ENCODE measurements around the gene SEMA6B. TPM values are rescaled to one million over a fixed set of nuclear protein-coding genes. Genes with fewer than 3 reads are reported as not detected.

SEMA6B gene
- total RNA-seq, 2 donors from 2014 or later, result 3.9 to 10.8 TPM

GRCh38 chr19:4499855-4500254 is 59.6 kb downstream of the SEMA6B start:
- peaks cover 89% of the 10 kb centered on the region for H3K36me3 ChIP-seq
- no peak for TF ChIP-seq CTCF (IDR thresholded peaks at IDR 0.05)
- no peak for DNase-seq (ENCODE audit: low spot score)

DNA sequence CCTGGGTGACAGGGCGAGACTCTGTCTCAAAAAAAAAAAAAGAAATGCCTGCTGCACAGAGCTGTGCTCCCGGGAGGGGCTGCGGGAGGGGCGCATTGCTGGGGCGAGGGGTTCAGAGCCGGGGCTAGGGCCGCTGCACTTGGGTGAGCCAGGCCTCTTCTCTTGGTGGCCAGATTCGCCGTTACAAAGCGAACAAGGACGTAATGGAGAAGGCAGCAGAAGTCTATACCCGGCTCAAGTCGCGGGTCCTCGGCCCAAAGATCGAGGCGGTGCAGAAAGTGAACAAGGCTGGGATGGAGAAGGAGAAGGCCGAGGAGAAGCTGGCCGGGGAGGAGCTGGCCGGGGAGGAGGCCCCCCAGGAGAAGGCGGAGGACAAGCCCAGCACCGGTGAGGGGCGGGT is 60.2 kb downstream of the SEMA6B start:
- no peaks in the 10 kb centered on the region for H3K9me3 ChIP-seq
- H3K4me1 ChIP-seq, result no peaks in the 10 kb centered on the region
- no peak for DNase-seq (ENCODE audit: low spot score)
- no peak overlapping the region for H3K27ac ChIP-seq
- no peak overlapping the region for H3K4me3 ChIP-seq
- no peak for TF ChIP-seq CTCF (IDR thresholded peaks at IDR 0.05)
- no peaks in the 10 kb centered on the region for H3K27me3 ChIP-seq
- H3K36me3 ChIP-seq, result peaks cover 89% of the 10 kb centered on the region

More at GRCh38 chr19:4499855-4500254, 59.6 kb downstream of the SEMA6B start:
- Histone ChIP-seq H3K4me1 (no peaks in the 10 kb centered on the region), H3K27me3 (no peaks in the 10 kb centered on the region), H3K27ac (no peak overlapping the region), H3K4me3 (no peak overlapping the region), H3K9me3 (no peaks in the 10 kb centered on the region)

DNA sequence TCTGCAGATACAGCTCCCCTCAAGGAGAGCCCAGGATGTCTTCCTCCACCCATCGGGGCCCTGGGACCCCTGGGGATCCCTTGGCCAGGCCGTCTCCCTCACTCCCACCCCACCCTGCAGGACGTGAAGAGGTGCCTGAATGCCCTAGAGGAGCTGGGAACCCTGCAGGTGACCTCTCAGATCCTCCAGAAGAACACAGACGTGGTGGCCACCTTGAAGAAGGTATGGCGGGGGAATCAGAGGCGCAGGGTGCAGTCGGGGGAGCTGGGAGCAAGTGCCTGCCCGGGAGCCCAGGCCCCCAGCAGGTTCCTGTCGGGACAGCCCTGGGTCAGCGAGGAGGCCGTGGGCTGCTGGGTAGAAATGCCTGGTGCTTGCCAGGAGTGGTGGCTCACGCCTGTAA is 60.8 kb downstream of the SEMA6B start:
- no peak overlapping the region for H3K4me3 ChIP-seq
- no peaks in the 10 kb centered on the region for H3K9me3 ChIP-seq
- peaks cover 89% of the 10 kb centered on the region for H3K36me3 ChIP-seq
- H3K27ac ChIP-seq, result no peak overlapping the region
- H3K27me3 ChIP-seq, result no peaks in the 10 kb centered on the region
- no peak for TF ChIP-seq CTCF (IDR thresholded peaks at IDR 0.05)
- no peaks in the 10 kb centered on the region for H3K4me1 ChIP-seq
- no peak for DNase-seq (ENCODE audit: low spot score)

DNA sequence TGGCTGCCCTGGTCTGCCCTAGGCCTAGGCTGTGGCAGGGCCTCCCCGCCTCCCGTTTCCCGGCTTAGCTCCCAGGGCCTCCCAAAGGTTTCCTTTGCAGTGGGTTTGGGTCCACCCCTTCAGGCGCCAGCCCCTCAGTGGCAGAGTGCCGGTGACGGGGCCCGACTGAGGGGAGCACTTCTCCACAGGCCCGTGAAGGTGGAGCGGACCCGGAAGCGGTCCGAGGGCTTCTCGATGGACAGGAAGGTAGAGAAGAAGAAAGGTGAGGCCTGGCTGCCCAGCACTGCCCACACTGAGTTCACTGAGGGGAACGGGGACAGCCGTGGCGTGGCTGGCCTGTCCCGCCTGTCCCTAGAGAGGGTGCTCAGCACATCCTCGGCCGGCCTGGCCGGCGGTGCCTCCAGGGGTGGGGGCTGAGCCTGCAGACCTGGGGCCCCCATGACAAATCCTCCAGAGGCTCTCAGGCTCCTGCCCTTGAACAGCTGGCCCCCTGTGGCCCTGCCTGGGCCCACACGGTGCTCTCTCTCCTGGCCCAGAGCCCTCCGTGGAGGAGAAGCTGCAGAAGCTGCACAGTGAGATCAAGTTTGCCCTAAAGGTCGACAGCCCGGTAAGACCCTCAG is 61.6 kb downstream of the SEMA6B start:
- no peak for TF ChIP-seq CTCF (IDR thresholded peaks at IDR 0.05)
- DNase-seq (ENCODE audit: low spot score), result no peak
- Histone ChIP-seq H3K9me3 (no peaks in the 10 kb centered on the region), H3K27ac (no peak overlapping the region), H3K4me3 (no peak overlapping the region), H3K4me1 (no peaks in the 10 kb centered on the region), H3K27me3 (no peaks in the 10 kb centered on the region), H3K36me3 (peaks cover 88% of the 10 kb centered on the region)

DNA sequence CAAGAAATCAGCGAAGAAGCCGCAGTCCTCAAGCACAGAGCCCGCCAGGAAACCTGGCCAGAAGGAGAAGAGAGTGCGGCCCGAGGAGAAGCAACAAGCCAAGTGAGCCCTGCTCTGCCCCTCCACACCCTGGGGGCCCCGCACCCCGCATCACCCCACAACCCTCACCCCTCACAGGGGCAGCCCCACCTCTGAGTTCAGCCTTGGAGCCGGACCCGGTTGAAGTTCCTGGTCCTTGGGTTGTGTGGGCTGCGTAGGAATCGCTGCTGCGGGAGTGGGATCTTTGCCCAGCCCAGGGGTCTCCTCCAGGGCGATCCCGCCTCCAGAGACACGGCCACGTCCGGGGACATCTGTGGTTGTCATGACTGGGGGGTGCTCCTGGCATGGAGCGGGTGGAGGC is 63.2 kb downstream of the SEMA6B start:
- Histone ChIP-seq H3K9me3 (no peaks in the 10 kb centered on the region), H3K4me1 (no peaks in the 10 kb centered on the region), H3K36me3 (peaks cover 82% of the 10 kb centered on the region), H3K27ac (no peak overlapping the region), H3K4me3 (no peak overlapping the region), H3K27me3 (no peaks in the 10 kb centered on the region)
- DNase-seq (ENCODE audit: low spot score), result no peak
- TF ChIP-seq CTCF (IDR thresholded peaks at IDR 0.05), result no peak

- no peak for DNase-seq (ENCODE audit: low spot score)
- H3K4me3 ChIP-seq, result no peak overlapping the region
- no peak for TF ChIP-seq CTCF (IDR thresholded peaks at IDR 0.05)
- peaks cover 77% of the 10 kb centered on the region for H3K36me3 ChIP-seq
- H3K9me3 ChIP-seq, result no peaks in the 10 kb centered on the region
- H3K27me3 ChIP-seq, result no peaks in the 10 kb centered on the region
- no peak overlapping the region for H3K27ac ChIP-seq
- no peaks in the 10 kb centered on the region for H3K4me1 ChIP-seq
Observed at GRCh38 chr19:4495471-4495870, 64.0 kb downstream of the SEMA6B start.

All from right atrium auricular region (tissue), 2 donors.